ENCODE measurements around the gene NDRG2. TPM values are rescaled to one million over a fixed set of nuclear protein-coding genes. Genes with fewer than 3 reads are reported as not detected.

NDRG2 gene
- total and polyA plus RNA-seq, 9 donors: 355 to 703 (median 433) TPM

DNA sequence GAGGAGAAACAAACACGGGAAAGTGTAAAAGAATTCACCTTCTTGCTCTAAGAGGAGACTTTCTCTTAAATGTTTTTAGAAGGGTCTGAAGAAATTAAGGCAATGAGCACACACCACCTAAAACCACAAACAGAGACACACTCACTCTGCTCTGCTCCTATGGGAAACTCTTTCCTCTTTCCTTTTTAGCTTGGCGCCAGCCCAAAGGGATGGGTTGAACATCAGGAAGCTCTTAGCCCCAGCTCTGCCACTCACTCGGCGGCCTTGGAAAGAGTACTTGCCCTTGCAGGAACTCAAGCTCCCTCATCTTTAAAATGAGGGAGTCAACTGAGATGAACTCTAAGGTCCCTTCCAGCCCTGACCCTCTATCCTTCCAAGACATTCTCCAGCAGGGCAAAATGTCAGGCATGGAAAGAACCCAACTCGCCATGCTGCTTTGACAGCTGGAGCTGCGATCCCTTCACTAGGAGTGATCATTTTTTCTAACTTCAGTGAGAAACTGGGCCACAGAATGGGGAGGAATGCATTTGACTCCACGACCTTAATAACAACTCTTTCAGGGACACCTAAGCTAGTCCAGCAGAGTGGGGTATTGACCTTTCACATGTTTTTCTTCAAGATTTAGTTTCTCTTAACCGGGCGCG is 31.8 kb upstream of the NDRG2 start:
- TF ChIP-seq, protein P1, sequence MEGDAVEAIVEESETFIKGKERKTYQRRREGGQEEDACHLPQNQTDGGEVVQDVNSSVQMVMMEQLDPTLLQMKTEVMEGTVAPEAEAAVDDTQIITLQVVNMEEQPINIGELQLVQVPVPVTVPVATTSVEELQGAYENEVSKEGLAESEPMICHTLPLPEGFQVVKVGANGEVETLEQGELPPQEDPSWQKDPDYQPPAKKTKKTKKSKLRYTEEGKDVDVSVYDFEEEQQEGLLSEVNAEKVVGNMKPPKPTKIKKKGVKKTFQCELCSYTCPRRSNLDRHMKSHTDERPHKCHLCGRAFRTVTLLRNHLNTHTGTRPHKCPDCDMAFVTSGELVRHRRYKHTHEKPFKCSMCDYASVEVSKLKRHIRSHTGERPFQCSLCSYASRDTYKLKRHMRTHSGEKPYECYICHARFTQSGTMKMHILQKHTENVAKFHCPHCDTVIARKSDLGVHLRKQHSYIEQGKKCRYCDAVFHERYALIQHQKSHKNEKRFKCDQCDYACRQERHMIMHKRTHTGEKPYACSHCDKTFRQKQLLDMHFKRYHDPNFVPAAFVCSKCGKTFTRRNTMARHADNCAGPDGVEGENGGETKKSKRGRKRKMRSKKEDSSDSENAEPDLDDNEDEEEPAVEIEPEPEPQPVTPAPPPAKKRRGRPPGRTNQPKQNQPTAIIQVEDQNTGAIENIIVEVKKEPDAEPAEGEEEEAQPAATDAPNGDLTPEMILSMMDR (IDR thresholded peaks at IDR 0.05): no peak
- TF ChIP-seq EP300 (IDR thresholded peaks at IDR 0.05) (no peak), POLR2A (IDR thresholded peaks at IDR 0.05) (no peak)
- no peaks in the 10 kb centered on the region for H3K4me1 ChIP-seq (ENCODE audit: insufficient read depth)
- no peak overlapping the region for H3K4me3 ChIP-seq
- no peak for DNase-seq
- no peak overlapping the region for H3K27ac ChIP-seq
- WGBS, 3 donors: 75 to 82% (median 78%) methylated on average over 10 of the region's 10 CpGs
- no peaks in the 10 kb centered on the region for H3K36me3 ChIP-seq
- intact Hi-C loops (cut with DNase I): no loop called here
- no peaks in the 10 kb centered on the region for H3K9me3 ChIP-seq
- H3K27me3 ChIP-seq: no peaks in the 10 kb centered on the region

DNA sequence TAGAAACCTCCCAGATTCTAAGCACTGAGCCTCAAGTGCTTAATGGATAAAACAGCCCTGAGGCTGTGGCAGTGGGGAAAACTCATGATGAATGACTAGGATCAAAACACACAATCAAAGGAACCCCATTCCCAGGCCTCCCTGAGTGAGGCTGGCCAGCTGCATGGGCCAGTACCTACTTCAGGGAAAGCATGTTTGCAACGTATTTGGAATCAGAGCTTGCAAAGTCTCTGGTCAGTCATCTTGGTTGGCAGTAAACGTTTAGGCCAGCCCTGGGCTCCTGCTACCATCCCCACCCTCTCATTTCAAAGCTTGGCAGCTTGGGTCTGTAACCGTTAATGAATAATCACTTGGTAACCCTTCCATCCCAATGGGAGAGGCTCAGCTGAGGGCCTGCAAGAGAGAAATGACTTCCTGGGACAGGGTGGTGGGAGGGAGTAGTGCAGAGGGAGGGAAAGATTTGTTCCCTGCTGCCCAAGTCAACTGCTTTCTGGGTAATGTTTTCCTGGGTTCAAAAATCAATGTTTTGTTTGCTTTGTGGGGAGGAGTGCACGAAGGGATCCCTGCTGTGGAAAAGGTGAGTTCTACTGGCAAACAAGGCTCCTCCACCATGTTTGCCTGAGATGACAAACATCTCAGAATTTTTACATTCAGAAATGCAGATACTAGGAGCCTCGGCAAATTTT is 30.7 kb upstream of the NDRG2 start:
- no peak overlapping the region for H3K4me3 ChIP-seq
- no peaks in the 10 kb centered on the region for H3K4me1 ChIP-seq (ENCODE audit: insufficient read depth)
- DNase-seq: no peak
- H3K27me3 ChIP-seq: no peaks in the 10 kb centered on the region
- TF ChIP-seq EP300 (IDR thresholded peaks at IDR 0.05): no peak
- TF ChIP-seq, protein P1 (IDR thresholded peaks at IDR 0.05): no peak
- no peak for TF ChIP-seq POLR2A (IDR thresholded peaks at IDR 0.05)
- intact Hi-C loops (cut with DNase I): no loop called here
- no peak overlapping the region for H3K27ac ChIP-seq
- H3K9me3 ChIP-seq: no peaks in the 10 kb centered on the region
- no peaks in the 10 kb centered on the region for H3K36me3 ChIP-seq
- WGBS, 3 donors: 62 to 75% (median 73%) methylated on average over 5 of the region's 5 CpGs

DNA sequence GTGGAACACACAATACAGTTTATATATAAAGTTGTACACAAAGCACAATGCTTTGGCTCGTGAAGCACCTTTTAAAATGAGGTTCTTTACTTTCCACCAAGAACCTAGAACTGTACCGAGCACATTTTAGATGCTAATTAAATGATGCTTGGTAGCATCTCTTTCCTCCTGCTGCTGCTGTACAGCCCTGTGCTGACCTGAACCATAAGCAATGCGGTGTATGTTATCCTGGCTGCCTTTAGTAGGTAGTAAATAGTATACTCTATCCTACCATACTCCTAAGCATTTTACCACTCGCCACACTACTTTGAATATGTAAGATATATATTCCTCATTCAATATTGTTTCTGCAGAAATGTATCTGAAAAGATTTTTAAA is 29.9 kb upstream of the NDRG2 start:
- H3K36me3 ChIP-seq: no peaks in the 10 kb centered on the region
- no peak overlapping the region for H3K4me3 ChIP-seq
- no peaks in the 10 kb centered on the region for H3K27me3 ChIP-seq
- no peaks in the 10 kb centered on the region for H3K4me1 ChIP-seq (ENCODE audit: insufficient read depth)
- WGBS, 3 donors: 77 to 90% (median 89%) methylated on average over 4 of the region's 4 CpGs
- TF ChIP-seq EP300 (IDR thresholded peaks at IDR 0.05) (no peak), POLR2A (IDR thresholded peaks at IDR 0.05) (no peak)
- TF ChIP-seq, protein P1 (IDR thresholded peaks at IDR 0.05): no peak
- H3K9me3 ChIP-seq: no peaks in the 10 kb centered on the region
- intact Hi-C loops (cut with DNase I): no loop called here
- no peak for DNase-seq
- H3K27ac ChIP-seq: no peak overlapping the region

DNA sequence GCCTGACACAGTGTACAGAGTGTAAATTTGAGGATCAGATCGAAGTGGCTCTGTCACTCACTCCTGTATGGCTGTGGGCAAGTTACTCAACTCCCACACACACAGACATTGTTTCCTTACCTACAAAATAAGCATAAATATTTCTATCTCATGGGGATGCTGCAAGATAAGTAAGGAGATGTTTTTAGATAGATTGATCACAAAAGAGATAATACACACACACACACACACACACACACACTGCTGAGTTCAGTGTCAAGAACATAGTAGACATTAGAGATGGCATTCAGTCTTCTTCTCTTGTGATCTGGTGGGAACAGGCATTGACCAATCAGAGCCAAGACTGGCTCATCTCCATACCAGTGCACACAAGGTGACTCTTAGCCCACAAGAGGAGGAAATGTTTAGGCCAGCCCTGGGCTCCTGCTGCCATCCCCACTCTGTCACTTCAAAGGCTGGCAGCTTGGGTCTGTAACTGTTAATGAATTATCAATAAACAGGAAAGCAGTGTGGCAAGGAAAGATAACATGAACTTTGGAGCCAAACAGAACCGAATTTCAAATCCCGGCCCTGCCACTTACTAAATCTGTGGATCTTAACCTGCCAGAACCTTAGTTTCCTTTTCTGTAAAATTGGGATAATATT is 29.4 kb upstream of the NDRG2 start:
- no peaks in the 10 kb centered on the region for H3K4me1 ChIP-seq (ENCODE audit: insufficient read depth)
- intact Hi-C loops (cut with DNase I): no loop called here
- 68 to 75% (median 68%) methylated on average over 3 of the region's 3 CpGs for WGBS, 3 donors
- no peak for DNase-seq
- H3K4me3 ChIP-seq: no peak overlapping the region
- H3K27me3 ChIP-seq: no peaks in the 10 kb centered on the region
- H3K9me3 ChIP-seq: no peaks in the 10 kb centered on the region
- no peak overlapping the region for H3K27ac ChIP-seq
- TF ChIP-seq EP300 (IDR thresholded peaks at IDR 0.05) (no peak), POLR2A (IDR thresholded peaks at IDR 0.05) (no peak)
- TF ChIP-seq, protein P1 (IDR thresholded peaks at IDR 0.05): no peak
- H3K36me3 ChIP-seq: no peaks in the 10 kb centered on the region

All from ovary (tissue), 9 donors.